OCI-LY3 (cell line): ENCODE measurements around the gene MAP1LC3C.

Source experiments
- EZH2phosphoT487 ChIP-seq: fragments of 200-600 bp; shearing (Covaris generic); IDR thresholded peaks from 2 replicates; pipeline ENCODE4 v1.6.1; 2018; ENCODE audit warnings: antibody characterized with exemption, mixed run types, low read depth
- TF ChIP-seq, protein P1 (sequence below): fragments of 200-600, 300-600 bp; sonication (generic); IDR thresholded peaks from 2 replicates; pipeline ENCODE4 v1.5.1; 2014; ENCODE audit warnings: antibody characterized with exemption, low read length, low read depth

DNA sequence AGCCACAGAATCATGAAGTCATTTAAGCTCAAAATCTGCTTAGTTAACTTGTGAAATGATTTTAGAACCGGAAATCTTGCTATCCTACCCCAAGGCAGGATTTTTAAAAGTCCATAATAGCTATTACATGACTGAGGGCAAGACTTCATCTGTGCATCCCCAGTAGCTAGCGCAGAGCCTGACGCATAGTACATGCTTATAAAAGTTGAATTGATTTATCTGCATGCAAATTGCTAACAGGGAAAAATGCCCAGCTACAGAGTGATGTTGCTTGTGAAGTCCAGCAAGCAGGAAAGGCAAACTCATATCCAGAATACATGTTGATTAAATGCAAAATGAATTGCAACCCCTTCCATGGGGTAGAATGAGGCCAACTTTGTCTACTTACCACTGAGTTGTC lies 8.1 kb upstream of the MAP1LC3C start:
- TF ChIP-seq, protein P1, sequence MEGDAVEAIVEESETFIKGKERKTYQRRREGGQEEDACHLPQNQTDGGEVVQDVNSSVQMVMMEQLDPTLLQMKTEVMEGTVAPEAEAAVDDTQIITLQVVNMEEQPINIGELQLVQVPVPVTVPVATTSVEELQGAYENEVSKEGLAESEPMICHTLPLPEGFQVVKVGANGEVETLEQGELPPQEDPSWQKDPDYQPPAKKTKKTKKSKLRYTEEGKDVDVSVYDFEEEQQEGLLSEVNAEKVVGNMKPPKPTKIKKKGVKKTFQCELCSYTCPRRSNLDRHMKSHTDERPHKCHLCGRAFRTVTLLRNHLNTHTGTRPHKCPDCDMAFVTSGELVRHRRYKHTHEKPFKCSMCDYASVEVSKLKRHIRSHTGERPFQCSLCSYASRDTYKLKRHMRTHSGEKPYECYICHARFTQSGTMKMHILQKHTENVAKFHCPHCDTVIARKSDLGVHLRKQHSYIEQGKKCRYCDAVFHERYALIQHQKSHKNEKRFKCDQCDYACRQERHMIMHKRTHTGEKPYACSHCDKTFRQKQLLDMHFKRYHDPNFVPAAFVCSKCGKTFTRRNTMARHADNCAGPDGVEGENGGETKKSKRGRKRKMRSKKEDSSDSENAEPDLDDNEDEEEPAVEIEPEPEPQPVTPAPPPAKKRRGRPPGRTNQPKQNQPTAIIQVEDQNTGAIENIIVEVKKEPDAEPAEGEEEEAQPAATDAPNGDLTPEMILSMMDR, result no peak
- TF ChIP-seq EZH2phosphoT487, result no peak
